EH (cell line): Measurements from ENCODE around the gene PDZRN4.
"Not testable (repeated sequence)": the region's sequence is repeated elsewhere in the genome, so short reads cannot be mapped to it uniquely, and the experiment has no call there.

Experiments
- DNase-seq: peaks from one replicate; pipeline ENCODE4 v3.0.0-alpha.2; 2015; ENCODE audit warnings: low read depth

The PDZRN4 gene

DNA sequence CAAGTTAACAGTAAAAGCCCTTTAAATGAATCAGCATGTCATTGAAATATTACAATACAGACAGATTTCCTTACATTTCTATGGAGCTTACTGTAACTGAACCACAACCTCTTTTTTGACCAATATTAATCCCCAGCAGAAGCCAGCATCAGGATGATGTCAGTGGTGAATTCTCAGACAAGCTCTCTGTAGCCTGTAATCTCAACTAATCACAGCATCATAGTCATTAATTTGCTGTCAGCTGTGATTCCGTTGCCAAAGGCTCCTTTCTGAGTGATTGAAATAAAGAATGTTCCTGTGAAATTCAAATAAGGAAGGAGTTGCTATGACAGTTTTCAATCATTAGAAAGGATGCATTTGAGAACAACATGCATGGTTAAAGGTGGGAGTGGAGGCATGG lies 323.1 kb downstream of the PDZRN4 start:
- no peak for DNase-seq

DNA sequence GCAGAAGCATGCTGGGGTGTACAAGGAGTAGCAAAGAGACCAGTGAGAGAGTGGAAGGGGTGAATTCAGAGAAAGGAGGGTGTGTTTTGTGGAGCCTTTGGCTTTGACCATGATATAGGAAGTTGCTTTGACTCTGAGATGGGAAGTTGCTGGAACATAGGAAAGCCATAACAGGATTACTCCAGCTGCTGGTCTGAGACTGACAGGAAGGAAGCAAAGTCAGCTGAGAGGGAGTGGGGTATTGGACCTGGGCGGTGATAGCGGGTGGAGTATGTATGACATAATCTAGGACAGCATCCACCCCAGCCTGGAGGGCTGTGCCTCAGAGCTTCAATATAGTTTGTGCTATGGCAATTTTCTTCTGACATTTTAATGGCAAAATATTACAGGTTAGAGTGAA lies 324.4 kb downstream of the PDZRN4 start:
- DNase-seq = no peak

DNA sequence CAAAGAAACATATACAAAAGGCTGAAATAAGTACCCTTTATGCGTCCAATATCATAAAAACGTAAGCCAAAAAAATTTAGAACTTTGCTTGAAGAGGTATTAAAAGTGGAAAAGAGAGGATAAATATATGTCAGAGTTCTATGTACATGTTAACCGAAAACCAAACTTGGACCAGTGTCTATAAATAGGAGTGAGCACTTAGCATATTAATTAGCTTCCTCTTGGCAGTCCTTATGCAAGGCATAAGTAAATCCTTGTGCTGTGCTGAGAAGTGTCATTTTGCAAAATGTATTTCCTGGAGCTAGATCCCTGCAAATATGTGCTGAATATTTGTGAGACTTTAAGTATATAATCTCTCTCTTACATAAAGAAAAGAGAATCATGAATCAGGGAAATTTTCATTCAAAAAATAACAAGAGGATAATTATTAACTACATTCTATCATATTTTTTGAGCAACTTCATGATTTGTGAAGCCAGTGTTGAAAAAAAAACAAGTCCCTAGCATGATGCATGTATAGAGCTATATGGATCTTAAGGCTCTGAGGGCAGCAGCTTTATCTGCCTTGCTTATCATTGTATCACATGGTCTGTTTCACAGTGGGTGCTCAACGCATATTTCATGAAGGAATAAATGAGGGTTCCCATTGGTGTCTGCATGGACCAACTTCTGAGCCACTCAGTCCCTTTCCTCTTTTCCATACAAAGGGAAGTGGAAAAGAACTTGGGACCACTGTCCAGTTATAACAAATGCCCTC lies 326.1 kb downstream of the PDZRN4 start:
- DNase-seq = no peak

DNA sequence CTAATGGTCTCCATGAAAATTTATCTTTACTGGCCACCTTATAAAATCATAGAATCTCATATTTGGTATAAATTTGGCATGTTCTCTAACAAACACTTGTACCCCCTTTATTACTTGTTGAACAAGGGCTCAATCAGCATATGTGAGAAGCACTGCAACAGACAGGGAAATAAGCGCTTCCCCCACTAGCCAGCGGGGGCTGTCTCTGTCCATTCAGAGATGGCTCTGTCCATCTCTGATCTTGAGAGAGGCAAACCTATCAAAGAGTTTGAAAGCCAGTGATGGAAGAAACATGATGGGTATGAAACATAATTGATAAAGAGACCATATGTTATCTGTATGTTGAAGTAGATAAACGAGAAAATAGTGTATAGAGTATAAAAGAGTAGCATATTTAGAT lies 326.8 kb downstream of the PDZRN4 start:
- no peak for DNase-seq

DNA sequence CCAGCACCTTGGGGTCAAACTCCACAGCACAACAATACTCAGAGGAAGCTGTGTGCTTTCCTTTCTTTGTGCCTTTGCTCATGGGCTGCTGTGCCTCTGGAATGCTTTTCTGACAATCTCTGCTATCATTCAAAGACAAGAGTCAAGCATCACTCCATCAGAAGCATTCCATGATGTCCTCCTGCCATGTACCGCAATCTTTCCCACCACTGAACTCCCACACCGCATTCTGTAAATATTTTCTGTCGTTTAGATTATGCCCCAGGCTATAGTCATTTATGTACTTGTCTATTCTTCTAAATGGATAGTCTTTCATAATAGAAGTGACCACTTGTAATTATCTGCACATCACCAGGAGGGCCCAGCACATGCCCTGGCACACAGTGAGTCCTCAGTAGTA lies 327.8 kb downstream of the PDZRN4 start:
- peak; percentile 21 for DNase-seq

DNA sequence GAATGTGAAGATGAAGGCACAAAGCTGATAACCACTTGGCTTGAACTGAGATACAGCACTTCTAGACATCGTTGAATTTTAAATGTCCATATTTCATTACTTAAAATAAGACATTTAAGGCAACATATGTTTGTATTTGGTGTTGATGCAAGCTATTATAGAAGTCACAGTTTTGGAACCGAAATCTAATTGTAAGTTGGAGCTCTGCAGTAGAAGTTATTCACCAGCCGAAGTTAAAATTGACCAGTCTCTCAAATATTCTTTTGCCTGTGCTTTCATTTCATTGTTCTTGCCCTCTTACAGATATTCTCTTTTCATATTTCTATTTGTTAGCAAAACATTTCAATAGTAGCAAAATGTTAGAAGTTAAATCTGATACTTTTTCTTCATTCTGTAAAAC lies 332.7 kb downstream of the PDZRN4 start:
- no peak for DNase-seq

DNA sequence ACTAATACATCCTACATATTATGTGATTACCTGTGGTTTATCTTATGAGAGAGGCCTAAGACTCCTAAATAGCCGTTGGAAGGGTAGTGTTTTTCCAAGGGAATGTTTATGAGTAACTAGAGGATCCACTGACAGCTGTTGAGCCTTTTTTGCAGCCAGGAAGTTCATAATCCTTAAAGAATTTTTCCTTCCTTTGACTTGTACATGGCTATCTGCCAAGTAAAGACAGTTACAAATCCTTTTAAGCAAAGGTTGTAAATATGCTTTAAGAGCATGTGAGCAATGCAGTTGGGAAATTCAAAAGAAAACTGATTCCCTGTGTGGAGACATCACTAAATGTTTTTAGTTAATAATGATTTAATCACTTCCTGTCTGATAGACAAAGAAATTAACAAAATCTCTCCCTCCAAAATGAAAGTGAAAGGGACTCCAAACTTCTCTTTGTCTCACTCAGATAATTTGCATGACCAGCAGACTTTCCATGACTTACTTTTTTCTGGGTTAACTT lies 333.8 kb downstream of the PDZRN4 start:
- DNase-seq = peak; percentile 94

DNA sequence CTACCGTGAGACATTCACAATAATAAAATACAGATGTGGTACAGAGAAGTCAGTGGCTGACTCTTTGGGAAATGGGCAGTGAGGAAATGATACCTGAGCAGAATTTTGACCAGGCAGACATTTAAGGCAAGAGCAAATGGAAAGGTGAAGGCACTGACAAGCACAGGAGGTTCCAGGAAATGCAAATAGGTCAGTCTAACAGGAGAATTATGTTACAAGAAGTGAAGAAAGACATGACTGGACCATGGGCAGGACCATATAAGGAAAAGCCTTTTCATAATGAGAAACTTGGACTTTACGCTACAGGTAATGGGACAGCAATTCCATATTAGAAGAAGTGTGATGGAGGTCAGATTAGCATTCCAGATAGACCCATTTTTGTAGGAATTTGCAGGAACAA lies 338.9 kb downstream of the PDZRN4 start:
- DNase-seq = no peak

DNA sequence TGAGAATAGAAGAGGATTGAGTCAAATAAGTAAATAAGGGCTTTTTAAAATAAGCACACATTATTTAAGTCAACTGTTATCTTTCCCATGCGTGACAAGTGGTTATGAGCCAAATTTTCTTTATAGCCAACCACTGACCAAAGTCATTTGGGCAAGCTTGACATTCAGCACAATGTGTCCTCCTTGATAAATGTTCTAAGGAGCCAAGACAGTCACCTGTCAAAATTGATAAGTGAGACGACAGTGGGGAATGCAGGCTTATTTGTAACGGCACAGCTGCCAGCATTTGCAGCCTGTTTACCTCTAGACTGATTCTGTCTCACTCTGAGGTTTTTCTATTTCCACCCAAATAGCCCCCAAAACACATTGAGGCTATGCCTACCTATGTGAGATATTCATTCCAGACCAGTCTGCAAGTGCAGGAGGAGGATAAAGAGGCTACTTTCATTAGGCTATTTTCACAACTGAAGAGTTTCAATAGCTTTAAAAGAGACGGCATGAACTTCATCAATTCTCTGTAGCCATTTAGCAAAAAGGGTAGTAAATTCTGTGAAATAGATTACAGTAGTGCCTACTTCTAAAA lies 339.5 kb downstream of the PDZRN4 start:
- no peak for DNase-seq

DNA sequence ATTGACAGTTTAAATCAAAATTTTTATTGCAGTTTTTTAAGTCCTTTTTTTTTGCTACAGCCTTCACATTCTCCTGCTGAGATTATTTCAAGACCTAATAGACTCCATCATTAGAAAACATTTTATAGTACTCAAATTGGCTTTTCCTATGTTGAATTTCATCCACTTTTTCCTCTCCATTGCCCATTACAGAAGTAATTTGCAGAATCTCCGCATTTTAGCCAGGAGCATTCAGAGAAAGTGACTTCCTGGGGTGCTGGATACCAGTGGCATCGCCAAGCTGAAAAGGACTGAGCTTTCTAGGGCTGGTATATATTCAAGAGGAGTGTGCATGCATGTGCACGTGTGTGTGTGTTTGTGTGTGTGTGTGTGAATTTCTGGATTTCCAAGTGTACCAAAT lies 340.8 kb downstream of the PDZRN4 start:
- no peak for DNase-seq

DNA sequence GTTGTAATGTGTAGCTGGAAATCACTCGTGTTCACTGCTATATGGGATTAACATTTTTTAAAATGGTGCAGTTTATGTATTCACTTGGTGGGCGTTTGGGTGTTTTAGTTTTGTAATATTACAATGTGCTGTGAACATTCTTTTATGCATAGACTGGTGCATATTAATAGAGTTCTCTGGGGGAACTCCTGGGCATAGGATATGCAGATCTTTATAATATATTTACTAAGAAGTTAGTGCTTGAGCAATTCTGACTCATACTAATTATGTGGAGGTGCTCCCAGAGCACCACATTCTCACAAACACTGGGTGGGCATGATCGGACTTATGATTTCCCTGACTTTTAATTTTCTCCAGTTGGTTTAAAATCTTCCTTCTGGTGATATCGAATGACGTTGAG lies 342.3 kb downstream of the PDZRN4 start:
- DNase-seq = no peak

DNA sequence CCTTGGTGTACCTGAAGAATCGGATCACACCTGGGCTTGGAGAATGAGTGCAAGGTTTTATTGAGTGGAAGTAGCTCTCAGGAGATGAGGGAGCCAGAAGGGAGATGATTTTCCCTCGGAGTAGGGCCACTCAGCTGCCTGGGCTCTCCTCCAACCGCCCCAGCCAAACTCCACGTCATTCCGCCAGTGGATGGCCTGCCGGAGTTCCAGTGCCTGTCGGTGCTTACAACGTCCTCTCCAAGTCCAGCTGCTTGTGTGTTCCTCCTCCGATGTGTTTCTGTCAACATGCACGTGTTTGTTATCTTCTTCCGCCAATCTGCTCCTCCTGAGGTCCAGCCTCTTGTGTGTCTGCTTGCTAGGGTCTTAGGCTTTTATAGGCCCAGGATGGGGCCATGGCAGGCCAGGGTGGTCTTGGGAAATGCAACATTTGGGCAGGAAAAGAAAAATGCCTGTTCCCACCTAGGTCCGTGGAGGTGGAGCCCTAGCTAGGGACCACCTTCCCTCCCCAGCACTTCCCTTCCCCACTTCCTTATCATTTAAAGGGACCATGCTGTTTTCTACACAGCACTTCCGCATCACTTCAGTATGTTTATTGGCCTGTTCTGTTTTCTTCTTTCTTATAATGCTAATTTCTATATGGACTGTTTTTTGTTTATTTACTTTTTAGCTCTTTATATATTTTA lies 343.2 kb downstream of the PDZRN4 start:
- no peak for DNase-seq

DNA sequence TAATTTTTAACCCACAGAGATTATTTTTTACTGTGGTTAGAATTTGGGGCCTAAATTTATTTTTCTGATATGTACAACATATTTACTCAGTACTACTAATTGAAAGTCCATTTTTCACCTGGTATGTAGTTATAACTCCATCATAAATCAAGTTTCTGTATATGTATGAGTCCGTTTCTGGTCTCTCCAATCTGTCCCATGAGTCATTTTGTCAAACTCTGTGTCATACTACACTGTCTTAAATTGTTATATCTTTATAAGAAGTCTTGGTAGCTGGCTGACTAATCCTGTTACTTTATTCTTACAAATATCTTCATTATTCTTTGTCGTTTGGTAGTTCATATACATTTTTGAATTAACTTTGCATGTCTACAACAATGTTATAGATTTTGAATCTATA lies 344.0 kb downstream of the PDZRN4 start:
- DNase-seq = peak; percentile 12

DNA sequence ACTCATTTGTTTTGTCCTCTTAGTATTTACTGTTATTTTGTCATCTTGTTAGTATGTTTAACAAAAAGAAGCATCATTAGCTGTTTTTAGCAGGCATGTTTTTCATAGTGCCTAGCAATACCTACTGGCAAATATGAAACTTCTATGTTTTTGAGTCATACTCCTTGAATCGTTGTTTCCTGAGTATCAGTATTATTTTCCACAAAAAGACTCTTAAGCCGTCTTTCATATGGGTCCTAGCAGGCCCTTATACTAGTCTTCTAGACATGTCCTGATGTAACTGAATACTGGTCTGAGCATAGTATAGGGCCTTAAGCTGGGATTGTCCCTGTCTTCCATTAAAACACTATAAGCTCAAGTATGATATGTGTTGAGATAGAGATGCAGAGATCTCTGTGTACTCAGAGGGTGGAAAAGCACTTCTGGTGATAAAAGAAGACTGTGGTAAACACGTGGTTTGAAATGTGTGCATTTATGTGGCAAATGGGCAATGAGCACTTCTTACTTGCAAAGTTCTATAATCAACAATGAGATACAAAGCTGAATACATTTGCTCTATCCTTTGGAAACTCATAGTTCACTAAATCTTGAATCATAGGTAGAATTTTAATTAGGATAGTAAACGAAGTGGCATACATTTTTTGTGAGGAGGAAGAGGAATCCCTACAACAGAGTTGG lies 348.8 kb downstream of the PDZRN4 start:
- no peak for DNase-seq

DNA sequence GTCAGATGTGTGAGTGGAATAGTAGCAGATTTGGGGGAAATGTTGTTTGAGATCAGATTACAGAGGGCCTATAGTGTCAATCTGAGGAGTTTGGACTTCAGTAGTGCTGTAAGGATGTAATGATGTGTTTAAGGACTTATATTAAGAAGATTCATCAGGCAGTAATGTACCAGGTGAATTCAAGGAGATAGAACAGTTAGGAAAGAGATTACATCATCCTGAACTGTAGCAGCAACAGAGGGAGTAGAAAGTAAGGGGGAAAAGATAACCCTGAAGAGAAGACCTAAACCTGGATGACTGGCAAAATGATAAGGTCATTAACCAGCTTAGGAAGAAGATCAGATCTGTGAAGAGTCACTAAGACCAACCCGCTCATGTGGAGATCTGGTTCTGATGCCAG lies 349.4 kb downstream of the PDZRN4 start:
- no peak for DNase-seq

DNA sequence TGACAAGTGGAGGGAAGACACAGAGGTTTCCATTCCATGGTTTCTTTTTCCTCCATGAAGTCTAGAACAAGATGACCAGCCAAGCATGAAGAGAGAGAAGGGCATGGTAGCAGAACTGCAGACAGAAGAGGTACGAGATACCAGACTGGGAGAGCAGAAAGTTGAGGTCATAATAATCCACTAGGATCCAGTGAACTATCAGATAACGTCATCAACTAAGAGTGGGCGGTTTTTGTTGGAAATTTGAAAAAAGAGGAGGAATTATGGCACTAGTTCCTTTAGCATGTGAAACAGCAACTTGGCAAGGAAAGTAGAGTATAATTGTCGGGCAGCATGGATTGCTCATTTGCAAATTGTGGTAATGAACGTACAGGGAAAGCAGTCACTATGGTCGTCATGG lies 357.6 kb downstream of the PDZRN4 start:
- DNase-seq = no peak

DNA sequence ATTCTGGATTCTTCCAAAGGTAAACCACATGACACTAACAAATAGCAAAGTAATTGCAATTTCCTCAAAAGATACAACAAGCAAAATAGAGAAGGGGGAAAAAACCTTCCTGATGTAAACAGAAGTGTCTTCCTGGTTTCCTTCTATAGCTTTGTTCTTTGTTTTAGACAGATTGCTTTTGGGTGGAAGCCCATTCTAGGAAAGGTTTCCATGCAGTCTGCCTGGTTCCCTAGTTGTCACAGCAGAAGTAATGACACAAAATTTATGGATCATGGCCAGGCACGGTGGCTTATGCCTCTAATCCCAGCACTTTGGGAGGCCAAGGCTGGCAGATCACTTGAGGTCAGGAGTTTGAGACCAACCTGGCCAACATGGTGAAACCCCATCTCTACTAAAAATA lies 359.0 kb downstream of the PDZRN4 start:
- DNase-seq = not testable (repeated sequence)

DNA sequence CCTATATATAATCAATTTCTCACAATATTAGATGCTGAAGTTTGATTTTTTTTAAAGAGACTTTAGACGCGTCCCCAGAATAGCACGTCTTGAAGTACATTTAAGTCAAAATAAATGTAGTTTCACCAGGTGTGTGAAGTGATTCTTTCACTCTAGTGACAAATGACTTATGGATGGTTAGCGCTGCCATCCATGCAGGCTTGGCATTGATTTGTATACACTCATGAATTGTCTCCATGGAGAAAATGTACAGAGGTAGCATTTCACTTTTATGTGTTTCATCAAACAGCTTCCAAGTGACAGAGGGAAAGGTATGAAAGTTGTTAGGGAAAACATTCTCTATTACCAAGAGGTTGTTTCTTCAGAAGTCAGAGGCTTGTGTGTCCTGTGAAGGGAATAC lies 360.8 kb downstream of the PDZRN4 start:
- DNase-seq = no peak

DNA sequence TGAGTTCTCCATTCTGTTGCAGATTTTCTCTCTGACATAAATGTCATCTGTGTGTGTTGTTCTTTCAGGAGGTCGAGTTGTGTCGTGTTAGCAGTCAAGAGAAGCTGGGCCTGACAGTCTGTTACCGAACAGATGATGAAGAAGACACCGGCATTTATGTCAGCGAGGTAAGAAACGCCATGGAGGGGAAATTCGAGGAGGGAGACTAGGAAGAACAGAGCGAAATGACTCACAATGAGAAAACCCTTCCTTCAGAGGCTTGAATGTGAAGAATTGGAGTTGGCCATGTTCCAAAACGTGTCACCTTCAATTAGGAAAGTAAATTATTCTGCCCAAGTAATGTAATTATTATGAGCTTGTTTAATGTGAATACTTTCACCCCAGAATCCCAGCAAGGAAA lies 364.5 kb downstream of the PDZRN4 start:
- peak; percentile 14 for DNase-seq

DNA sequence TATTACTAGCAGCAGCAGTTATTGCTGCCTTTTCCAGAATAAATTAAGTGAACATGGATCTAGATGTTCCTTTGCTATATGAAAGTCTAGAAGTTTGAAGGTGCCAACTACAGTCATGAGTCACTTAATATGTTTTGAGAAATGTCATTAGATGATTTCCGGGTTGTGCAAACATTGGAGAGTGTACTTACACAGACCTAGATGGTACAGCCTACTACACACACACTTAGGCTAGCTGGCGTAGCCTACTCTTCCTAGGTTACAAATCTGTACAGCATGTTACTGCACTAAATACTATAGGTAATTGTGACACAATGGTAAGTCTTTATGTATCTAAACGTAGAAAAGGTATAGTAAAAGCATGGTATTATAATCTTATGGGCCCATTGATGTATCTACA lies 368.1 kb downstream of the PDZRN4 start:
- no peak for DNase-seq

DNA sequence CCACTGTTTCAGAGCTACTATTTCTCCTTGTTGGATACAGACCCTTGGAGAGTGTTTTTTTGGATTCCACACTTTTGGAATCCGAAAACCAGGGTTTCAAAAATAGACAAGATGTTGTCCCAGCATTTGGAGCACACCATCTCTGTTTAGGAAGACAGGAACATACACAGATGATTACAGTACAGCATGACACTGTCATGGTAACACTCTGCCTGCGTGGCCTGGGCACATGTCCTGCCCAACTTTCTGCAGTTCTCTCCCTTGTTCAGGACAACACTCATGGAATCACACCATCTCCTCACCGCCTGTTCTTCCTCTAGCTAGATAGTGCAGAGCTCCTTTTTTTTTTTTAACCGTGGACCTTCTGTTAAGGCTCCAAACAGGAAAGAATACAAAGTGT lies 369.2 kb downstream of the PDZRN4 start:
- DNase-seq = no peak

DNA sequence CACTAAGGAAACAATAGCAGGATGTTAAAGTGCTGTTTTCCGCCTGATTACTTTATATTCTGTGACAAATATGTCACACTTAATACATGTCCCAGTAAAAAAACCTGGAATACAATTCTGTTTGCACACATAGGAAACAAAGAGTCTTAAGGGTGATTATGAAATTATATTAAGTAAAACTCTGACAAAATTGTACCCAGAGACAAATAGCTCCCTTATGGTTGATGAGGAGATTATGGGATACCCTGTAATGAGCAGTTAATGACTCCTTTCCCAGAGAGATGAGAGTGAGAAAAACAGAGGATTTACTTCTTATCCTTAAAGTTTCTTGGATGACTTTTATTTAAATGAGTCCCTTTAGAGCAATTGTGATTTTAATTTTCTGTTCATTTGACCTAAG lies 370.6 kb downstream of the PDZRN4 start:
- DNase-seq = no peak

DNA sequence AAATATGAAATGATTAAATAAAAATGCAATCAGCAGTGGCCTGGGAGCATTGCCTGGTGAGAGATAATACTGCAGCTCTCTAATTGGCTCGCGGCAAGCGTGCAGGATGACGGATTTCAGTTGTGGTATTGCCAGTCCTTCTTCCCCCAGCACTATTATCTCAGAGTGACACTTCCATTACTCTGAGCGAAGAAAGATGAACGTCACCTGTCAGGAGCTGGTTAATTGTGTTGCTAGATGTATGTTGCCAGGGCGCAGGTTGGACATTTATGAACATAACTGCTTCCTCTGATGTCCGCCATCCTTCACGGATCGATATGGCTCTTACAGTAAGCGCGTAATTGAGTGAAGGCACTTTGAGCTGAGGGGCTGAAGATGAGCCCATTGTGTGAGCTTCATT lies 374.9 kb downstream of the PDZRN4 start:
- DNase-seq = no peak
